Fibroblast of the aortic adventitia (primary cell): Measurements from ENCODE around the gene GPRC5C. TPM values are rescaled to one million over a fixed set of nuclear protein-coding genes. Genes with fewer than 3 reads are reported as not detected.

Experiments
- DNase-seq: peaks from one replicate; pipeline ENCODE4 v3.0.0-alpha.2; 2010; ENCODE audit warnings: low read depth
- H3K4me3 ChIP-seq: 2 replicates; pipeline ENCODE4 v1.5.1; 2011; ENCODE audit warnings: low read depth, mild to moderate bottlenecking, control low read depth, low read length, moderate library complexity
- total RNA-seq: library from RNA; depleted of rRNA; stranded (reverse); fragments of >200 nt; gene quantifications from 2 replicates; pipeline ENCODE4 v1.2.3, GENCODE V29; 2012; ENCODE audit warnings: low replicate concordance
- TF ChIP-seq, protein P1 (sequence below): IDR thresholded peaks from 2 replicates; pipeline ENCODE4 v1.5.1; 2011; ENCODE audit warnings: mild to moderate bottlenecking, low read length, control low read depth, inconsistent platforms; ENCODE audit not compliant: insufficient read depth

Gene GPRC5C
- total RNA-seq, 1 donor: 0.99 TPM

DNA sequence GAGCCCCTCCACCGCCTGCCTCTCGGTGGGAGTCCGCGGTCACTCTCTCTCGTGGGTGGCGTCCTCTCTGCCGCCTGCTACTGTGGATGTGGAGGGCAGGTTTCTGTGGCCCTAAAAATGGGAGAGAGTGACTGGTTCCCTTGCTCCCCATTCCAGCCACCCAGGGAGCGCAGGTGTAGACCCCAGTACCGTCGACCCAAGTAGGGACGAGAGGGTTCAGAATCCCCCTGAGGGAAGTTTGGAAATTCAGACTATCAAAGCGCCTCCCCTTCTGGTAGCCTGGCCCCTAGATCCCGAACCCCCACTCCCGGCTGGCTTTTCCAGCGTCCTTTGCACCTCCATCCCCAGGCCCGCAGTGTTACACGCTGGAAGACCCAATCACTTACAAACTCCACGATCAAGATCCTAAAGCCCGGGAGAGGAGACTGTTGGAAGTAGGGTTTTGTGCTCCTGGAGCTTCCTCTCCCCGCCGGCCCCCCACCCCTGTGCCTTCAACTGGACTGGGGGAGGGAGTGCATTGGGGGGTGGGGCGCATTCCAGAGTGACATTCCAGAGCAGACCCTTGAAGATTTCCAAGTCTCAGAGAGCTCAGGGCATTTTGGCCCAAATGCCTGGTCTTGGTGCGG lies 991 bp downstream of the GPRC5C start:
- TF ChIP-seq, protein P1, sequence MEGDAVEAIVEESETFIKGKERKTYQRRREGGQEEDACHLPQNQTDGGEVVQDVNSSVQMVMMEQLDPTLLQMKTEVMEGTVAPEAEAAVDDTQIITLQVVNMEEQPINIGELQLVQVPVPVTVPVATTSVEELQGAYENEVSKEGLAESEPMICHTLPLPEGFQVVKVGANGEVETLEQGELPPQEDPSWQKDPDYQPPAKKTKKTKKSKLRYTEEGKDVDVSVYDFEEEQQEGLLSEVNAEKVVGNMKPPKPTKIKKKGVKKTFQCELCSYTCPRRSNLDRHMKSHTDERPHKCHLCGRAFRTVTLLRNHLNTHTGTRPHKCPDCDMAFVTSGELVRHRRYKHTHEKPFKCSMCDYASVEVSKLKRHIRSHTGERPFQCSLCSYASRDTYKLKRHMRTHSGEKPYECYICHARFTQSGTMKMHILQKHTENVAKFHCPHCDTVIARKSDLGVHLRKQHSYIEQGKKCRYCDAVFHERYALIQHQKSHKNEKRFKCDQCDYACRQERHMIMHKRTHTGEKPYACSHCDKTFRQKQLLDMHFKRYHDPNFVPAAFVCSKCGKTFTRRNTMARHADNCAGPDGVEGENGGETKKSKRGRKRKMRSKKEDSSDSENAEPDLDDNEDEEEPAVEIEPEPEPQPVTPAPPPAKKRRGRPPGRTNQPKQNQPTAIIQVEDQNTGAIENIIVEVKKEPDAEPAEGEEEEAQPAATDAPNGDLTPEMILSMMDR: no peak
- DNase-seq: no peak
- peak overlapping the region; percentile 13 for H3K4me3 ChIP-seq

DNA sequence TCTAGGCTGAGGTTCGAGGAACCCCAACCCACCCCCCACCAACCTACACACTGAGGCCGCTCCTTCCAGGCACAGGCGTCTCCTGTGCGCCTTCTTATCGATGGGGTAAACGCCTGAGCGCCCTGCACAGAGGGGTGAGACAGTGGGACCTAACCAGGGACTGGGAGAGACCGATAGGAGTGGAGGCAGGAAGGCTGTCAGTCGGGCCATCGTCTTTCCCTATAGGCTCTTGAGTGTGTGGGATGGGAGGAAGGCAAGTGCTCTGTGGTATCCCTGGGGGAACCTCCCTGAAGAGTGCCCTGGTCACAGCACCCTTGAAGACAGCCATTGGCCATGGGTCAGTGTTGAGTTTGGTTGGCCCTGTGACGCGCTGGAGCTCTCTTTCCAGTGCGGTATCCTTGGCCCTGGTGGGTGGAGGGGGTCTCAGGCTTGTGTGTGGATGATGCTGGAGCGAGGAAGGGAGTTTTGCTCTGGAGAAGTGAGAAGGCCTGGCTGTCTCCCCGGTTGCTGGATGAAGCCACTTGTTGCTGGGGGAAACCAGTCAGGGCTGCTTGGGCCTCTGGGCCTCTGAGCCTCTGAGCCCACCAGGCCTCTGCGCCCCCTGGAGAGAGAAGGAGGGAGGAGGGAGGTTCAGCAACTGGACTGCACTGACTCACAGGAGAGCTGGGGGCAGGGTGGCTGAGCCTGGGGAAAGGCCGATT lies 1.7 kb downstream of the GPRC5C start:
- DNase-seq: no peak
- TF ChIP-seq, protein P1: no peak
- no peak overlapping the region for H3K4me3 ChIP-seq

DNA sequence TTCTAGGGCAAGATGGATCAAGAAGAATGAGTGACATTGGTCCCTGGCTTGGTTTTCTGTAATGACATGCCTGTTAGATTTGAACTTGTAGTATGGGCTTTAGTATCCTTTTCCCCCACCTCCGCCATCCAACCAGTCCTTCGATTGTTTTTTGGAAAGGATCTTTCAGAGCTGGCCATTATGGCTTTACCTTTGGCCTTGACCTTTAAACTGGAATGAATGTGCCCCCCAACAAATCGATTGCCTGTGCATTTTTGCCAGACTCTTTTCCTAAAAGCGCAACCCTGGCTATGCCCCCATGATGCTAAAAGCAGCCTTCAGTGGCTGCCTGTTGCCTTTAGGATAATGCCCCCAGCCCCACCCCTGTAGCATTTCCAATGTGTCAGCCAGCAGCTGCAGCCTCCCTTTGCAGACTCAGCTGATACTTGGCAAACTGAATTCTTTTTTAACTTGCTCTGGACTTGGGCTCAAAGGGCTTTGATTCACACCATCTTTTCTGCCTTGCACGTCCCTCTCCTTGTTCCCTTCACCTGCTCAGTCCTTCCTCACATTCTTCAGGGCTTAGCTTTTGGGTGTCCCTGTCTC lies 4.0 kb downstream of the GPRC5C start:
- TF ChIP-seq, protein P1: no peak
- no peak for DNase-seq
- H3K4me3 ChIP-seq: no peak overlapping the region

DNA sequence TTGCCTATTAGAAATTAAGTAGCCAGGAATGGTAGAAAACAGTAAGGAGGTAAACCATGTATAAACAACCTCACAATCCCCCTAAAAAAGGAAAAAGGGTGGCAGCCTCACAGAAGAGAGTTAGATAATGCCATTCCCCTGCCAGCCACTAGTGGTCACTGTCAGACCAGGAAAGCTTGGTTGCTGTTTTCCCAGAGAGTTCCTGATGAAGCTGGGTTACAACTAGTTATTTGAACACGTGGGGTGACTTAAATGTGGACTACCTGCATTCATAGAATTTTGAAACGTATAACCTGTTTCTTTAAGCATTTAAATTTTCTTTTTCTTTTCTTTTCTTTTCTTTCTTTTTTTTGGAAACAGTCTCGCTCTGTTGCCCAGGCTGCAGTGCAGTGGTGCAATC lies 5.8 kb downstream of the GPRC5C start:
- H3K4me3 ChIP-seq: no peak overlapping the region
- TF ChIP-seq, protein P1: peak; percentile 62
- no peak for DNase-seq

DNA sequence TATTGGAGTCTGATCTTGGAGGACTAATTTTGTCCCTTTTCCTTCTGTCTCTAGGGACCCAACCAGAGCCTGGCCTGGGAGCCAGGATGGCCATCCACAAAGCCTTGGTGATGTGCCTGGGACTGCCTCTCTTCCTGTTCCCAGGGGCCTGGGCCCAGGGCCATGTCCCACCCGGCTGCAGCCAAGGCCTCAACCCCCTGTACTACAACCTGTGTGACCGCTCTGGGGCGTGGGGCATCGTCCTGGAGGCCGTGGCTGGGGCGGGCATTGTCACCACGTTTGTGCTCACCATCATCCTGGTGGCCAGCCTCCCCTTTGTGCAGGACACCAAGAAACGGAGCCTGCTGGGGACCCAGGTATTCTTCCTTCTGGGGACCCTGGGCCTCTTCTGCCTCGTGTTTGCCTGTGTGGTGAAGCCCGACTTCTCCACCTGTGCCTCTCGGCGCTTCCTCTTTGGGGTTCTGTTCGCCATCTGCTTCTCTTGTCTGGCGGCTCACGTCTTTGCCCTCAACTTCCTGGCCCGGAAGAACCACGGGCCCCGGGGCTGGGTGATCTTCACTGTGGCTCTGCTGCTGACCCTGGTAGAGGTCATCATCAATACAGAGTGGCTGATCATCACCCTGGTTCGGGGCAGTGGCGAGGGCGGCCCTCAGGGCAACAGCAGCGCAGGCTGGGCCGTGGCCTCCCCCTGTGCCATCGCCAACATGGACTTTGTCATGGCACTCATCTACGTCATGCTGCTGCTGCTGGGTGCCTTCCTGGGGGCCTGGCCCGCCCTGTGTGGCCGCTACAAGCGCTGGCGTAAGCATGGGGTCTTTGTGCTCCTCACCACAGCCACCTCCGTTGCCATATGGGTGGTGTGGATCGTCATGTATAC lies 8.0 kb downstream of the GPRC5C start:
- DNase-seq: no peak
- H3K4me3 ChIP-seq: no peak overlapping the region
- TF ChIP-seq, protein P1: no peak

DNA sequence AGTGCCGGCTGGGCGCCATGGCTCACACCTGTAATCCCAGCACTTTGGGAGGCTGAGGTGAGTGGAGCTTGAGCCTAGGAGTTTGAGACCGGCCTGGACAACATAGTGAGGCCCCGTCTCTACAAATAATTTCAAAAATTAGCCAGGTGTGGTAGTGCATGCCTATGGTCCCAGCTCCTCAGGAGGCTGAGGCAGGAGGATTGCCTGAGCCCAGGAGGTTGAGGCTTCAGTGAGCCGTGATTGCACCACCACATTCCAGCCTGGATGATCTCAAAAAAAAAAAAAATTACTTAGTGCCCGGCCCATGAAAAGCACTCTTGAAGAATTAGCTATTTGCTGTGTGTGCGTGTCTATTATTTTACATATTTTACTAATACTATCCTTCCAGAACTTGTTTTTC lies 9.6 kb downstream of the GPRC5C start:
- DNase-seq: no peak
- TF ChIP-seq, protein P1: no peak
- H3K4me3 ChIP-seq: no peak overlapping the region
